Measurements from ENCODE around the gene PDGFRB. TPM values are rescaled to one million over a fixed set of nuclear protein-coding genes. Genes with fewer than 3 reads are reported as not detected.

The PDGFRB gene
- total RNA-seq, 1 donor from 2014 or later, result 11.5 TPM

DNA sequence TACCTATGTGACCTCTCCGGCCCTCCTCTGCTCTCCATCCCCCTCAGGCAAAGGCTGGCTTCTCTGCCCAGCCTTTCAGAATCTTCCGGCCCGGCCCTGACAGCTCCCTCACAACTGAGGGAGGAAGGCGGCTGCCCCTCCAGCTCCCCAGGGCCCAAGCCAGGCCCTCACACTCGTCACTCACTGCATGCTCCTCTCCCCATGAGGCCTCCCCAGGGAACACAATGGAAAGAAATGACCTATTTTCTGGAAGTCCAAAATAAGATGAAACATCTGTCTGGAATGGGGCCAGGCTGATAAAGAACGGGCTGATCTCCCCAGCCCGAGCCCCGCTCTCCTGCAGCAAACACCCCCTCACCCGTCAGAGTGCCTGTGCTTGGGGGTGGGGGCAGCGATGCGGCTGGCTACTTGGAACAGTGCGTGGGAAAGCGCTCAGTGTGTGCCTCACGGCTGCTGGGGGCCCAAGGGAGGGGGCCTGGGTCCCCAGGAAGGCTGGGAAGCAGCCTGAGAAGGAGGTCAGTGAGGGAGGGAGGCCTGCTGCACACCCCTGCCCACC is 11.3 kb downstream of the PDGFRB start:
- ATAC-seq, result no peak

DNA sequence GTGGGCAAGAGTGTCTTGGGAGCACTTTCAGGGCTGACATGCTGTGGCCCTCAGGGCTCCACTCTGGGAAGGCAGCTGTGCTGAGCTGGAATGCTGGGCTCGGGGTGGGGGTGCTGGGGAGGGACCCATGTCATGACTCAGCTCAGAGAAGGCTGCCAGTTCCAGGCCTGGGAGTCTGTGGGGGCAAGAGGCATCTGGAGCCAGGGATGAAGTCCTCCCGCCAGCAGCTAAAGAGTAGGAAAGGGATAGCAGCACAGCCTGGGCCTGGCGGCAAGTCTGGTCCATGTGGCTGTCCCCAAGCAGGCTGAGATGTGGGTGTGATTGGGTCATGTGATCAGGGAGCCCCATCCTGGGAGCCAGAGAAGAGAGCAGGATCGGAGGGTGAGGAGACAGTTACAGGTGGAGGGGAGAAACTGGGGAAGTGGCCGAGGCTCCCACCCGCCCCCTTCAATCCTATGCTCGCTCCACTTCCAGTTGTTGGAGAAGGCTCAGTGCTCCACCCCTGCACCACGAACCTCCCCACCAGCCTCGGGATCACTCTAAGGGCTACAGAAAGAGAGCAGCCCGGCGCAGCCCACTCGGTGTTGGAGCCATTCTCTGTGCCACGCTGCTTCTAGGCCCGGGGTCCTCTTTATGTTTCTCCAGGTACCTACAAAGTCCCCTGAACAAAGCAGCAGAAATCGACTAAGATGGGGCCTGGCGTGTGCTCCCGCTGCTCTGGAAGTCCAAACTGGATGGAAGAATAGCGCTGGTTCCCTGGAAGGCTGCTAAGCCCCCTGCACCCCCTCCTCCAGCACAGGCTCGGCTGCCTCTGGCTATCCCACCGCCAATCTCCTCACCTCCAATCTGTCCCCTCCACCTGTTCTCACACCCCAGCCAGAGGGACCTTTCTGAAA is 12.0 kb downstream of the PDGFRB start:
- ATAC-seq, result peak; percentile 16

DNA sequence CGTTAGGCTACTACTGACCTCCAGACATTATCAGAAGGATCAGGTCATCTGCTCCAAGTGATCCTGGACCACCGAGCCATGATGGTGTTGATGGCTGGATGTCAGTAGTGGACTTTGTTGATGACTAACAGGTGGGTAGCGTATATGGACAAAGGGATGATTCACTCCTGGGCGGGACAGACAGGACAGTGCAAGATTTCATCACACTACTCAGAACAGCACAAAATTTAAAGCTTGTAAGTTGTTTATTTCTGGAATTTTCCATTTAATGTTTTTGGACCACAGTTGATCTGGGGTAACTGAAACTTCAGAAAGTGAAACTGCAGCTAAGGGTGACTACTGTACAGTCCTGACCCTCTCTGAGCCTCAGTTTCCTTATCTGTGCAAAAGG is 12.7 kb downstream of the PDGFRB start:
- peak; percentile 63 for ATAC-seq

DNA sequence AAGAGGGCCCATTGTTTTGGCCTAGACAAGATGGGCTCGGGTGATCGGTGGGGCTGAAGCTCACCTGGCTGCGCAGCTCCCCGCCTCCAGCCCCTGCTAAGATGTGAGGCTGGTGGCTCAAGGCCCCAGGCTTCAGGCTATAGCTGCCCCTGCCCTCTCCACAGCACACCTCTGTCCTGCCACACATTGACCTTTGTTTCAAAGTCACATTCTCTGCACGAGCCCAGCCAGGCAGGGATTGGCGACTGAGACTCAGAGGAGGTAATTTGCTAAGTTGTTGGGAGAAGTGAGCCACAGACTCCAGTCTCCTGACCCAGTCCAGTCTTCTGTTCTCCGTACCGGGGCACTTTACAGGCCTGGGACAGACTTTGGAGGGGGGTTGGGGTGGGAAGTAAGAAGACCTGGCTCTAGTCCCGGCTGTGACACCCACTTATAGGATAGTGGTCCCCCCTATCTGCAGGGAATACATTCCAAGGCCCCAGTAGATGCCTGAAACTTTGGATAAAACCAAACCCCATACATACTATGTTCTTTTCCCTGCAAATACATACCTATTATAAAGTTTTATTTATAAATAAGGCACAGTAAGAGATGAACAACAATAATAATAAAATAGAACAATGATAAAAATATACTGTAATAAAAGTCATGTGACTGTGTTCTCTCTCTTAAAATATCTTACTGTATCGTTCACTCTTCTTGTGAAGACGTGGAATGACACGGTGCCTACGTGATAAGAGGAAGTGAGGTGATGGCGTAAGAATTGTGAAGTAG is 13.3 kb downstream of the PDGFRB start:
- no peak for ATAC-seq

DNA sequence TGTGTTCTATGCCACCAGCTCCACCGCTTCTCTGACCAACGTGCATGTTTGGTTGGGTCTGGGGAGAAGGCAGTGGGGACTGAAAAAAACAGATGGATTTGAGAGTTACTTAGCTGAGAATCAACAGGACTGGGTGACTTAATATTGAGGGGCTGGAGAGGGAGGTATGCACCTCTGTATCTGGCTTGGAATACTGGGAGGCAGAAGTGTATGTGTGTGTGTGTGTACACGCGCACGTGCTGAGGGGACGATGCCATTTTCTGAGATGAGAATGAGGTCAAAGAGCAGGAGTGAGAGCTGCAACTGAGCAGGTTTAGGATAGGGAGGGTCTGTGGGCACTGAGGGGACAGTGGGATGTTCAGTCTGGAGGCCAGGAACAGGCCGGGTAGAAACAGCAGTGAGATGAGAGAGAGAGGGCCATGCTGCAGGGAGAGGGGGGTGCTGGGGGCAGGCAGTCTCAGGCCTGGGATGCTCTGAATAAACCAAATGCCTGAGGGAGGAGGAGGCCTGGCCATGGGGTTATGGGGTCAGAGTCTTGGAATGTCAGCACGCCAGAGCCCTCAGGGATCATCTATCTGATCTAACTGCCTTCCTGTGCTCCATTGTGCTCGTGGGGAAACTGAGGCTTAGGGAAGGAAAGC is 14.0 kb downstream of the PDGFRB start:
- no peak for ATAC-seq

DNA sequence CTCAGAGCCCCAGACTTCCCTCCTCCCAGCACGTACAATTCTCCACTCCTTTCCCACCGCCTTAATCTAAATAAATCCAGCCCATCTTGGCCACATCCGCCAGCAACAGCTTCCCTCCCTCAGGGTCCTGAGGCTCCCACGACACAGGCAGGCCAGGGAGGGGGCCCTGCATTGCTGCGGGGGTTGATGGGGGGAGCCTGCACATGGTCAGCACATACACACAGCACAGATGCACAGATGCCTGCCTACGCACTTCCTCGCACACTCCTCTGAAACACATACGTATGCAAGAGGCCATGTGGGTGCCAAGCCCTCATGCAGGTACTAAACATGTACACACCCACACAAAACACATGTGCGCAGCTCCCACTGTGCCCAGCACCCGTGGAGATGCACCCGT is 14.8 kb downstream of the PDGFRB start:
- ATAC-seq, result no peak

DNA sequence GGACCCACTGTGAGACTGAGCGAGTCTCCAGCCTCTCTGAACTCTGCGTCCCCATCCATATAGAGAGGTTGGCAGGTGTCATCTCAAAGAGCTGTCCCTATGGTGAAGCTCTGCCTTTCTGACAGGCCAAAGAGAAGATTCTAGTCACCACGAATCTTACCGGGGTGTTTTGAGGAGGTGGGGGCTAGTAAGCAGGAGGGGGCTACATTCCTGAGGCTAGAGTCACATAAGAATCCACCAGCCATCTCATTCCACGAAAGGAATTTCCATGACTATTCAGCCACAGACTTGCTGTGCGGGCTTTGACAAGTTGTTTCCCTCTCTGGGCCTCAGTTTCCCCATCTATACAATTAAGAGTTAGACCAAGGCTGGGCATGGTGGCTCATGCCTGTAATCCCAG is 16.3 kb downstream of the PDGFRB start:
- ATAC-seq, result no peak

DNA sequence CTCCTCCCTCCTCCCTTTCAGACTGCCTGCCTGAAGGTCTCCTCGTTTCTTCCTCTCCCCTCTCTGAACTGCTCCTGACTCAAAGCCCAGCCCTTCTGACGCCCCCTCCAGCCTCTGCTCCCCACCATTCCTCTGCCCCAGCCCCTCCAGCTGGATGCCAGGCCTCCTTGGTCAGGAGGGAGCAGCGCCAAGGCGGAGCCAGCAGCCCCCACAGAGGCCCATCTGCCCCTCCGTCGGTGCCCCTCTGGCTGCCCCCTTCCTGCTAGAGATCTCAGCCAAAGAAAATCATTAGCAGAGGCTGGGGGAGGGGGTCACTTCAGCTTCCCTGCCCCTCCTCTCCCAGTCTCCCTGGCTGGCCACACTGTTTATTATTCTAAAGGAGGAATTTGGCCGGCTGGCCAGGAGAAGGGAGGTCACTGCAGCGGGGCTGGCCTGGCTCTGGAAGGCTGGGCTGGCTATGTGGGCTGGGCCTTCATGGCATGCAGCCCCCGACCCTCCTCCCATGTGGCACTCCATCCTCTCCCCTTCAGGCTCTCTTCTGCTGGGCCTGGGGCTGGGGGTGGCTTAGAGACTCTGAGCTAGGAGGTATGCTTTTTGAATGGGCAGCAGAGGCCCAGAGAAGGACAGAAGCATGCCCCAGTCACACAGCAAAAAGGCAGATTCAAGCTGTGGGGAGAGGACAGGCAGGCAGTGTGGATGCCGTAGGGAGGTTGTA is 16.9 kb downstream of the PDGFRB start:
- no peak for ATAC-seq

DNA sequence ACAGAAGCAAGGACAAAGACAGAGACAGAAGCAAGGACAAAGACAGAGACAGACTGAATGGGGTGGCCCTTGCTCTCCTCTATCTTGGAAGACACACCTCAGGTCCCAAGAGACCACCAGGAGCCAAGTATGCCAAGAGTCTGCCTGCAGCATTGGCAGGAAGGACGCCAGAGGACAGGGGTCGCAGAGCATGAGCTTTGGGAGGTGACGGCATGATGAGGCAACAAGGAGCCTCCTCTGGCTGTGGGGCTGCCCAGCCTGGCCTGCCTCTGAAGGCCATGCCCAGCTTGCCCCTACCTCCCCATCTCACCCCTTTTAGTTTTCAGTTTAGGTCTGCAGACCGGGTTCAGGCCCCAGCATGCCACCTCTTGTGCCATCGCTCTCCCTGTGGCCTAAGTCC is 17.6 kb downstream of the PDGFRB start:
- no peak for ATAC-seq

DNA sequence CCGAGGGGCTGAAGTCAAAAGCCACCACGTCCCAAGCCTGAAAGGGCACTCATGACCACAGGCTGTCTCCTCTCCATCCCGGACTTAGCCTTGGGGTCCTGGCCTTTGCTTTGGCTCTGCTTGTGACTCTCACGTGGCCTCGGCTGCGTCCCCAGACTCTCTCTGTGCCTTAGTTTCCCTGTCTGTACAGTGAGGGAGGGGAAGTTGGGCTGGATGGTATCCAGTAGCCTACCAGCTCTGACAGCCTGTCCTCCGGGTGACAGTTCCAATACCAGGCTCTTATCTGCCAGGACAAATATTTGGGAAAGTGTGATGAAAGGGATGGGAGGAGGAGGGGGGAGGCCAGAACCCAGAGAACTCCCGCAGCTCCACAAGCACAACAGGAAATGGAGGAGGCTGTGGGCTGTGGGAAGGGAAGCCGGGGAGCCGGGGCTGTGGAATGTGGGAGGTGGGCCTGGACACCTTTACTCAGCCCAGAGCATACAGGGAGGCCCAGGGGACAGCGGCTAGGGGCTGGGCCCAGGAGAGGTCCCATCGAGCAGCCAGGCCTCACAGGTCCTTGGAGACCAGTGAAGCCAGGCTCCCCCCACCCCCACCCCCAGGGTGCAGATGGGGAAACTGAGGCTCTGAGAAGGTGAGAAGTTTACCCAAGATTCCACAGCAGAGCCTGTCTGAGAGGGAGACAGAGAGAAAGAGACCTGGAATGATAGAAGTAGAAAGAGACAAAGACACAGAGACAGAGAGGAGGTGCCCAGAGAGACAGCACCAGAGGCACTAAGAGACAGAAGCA is 18.3 kb downstream of the PDGFRB start:
- ATAC-seq, result no peak

DNA sequence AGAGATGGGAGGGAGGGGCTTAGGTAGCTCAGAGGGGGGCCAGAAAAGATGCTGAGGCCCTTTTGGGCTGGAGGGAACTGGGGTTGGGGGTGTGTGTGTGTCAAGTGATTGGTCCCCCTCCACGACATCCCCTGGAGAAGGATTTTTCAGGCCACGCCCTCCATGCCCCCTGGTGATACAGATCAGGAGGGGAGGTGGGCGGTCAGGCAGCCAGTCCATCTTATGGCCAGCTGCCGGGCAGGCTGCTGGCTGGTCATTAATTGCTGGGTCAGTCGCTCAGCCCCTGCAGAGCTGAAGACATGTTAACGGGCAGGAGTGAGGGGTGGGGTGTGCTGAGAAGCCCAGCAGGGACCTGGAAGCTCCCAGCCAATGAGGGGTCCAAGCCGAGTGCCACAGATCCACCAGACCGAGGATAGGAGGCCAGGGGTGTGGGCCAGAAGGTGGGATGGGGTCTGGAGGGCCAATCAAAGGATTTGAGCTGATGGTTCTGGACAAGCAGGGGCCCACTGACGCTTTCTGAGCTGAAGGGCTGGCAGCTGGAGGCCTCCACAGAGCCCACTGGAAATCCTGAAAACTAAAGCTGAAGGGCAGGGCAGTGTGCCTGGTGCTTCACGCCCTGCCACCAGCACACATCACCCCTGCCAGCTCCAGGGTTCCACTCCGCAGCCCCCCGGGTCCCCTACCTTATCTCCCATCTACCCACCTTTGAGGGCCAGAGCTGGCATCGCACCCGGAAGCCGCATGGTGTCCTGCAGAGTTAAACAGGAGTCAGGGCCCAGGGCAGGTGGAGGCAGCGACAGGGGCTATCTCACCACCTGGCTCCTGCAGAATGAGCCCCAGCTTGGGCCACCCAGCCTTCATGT is 19.1 kb downstream of the PDGFRB start:
- ATAC-seq, result no peak

DNA sequence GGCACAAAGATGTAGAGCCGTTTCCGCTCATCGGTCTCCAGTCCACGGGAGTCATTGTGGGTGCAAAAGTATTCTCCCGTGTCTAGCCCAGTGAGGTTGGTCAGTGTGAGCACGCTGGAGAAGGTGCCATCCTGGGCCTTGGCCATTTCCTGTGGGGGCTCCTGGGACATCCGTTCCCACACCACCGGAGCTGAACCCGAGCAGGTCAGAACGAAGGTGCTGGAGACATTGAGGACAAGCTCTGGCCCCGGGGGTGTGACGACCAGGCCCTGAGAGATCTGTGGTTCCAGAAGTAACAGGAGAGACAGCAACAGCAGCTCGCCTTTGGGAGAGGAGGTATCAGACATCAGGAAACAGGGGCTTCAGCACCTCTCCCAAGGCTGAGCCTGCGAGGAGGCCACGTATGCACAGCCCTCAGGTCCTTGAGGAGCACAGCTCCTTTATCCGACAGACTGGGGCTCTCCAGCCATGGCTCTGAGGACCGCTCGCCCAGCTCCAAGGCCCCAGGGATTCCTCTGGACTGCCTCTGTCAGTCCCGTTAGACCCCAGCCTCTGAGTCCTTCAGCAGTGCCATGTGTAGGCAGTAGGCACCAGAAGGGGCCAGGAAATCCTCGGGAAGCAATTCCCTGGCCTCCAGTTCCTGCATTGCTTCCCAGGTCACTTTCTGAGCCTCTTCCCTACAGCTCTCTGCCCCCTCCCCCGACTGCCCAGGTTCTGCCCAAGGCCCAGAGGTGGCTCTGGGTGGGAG is 19.9 kb downstream of the PDGFRB start:
- no peak for ATAC-seq

DNA sequence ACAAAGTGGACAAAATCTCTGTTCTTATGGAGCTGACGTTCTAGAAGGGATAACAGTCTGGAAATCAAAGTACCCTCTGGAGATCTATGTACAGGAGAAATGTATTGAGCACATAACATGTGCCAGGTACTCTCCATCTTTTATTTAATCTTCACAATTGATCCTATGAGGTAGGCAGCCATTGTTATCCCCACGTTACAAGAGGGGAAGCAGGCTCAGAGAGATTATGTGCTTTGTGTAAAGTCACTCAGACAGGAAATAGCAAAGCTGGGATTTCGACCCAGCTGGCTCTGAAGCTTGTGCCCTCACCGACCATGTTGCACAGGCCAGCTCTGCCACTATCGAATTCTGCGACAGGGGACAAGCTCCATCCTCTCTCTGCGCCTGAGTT is 21.5 kb downstream of the PDGFRB start:
- no peak for ATAC-seq

DNA sequence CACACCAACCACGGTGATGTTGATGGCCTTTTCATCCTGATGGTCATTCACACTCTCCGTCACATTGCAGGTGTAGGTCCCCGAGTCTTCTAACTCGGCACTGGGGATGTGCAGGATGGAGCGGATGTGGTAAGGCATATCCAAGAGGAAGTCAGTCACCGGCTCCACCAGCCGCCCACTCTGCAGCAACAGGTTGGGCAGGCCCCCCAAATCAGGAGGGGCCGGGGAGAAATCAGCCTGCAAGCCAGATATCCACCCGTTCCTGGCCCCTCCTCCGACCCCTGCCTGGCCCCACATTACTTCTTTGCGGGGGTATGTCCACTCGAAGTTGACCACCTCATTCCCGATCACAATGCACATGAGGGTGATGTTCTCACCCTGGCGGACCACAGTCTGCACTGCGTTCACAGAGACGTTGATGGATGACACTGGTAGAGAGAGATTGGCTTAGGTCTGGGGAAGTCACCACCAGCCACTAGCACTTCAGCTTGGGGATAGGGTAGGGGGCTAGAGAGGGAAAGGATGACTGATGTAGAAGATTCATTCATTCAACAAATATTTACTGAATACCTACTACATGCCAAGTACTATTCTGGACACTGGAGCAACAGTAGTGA is 22.0 kb downstream of the PDGFRB start:
- no peak for ATAC-seq

DNA sequence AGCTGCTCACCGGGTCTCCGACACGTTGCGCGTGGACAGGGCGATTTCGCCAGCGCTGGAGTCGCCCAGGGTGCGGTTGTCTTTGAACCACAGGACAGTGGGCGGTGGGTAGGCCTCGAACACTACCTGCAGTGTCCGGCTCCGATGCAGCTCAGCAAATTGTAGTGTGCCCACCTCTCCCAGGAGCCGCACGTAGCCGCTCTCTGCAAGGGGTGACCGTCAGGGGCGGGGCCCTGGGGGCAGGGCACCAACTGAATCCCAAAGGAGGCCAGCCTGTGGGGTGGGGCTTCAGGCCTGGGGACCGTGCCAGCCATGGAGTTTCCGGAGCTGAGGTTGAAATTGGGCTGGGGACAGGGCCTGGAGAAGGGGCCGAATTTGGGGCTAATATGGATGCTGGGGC is 22.9 kb downstream of the PDGFRB start:
- no peak for ATAC-seq

DNA sequence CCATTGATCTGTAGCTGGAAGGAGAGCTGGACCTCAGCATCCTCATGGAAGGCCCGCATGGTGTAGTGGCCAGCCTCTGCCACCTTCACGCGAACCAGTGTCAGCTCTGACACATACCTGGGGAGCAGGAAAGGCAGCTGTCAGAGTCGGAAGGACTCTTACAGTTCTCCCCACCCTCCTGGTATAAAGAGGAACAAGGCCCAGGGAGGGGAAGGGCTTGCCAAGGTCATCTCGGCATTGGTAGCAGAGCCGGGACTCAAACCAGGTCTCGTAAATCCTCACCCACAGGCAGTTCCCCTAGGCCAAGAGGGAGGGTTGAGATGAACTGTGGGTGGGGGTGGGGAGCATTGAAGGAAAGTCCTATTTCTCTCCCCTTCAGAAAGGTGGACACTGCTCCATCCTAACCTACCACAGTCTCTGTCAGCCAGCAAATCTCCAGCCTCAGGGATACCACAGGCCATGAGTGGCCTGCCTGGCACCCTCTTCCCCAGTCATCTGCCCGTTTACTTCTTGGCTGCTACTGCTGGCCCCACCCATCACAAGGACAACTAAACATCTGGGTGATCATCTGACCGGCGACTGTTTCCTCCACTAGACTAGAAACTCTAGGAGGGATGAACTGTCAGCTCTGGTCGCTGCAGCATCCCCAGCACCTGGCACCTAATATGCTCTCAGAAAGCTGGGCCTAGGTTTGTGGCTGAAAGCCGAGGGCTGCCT is 23.5 kb downstream of the PDGFRB start:
- ATAC-seq, result peak; percentile 24

DNA sequence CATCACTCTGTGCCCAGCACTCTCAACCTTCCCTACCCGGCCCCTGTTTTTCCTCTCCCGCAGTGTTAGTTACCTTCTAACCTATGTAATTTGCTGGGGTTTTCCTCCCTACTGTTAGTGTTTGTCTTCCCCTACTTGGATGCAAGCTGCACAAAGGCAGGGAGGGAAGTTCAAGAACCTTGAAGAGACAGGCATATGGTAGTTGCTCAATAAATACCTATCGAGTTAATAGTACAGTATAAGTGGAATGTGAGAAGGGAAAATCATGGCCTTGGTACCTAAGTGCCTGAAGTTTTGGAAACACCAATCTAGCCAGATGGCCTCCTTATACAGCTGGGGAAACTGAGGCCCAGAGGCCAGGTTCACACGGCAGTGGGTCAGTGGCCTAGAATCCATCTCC is 24.2 kb downstream of the PDGFRB start:
- no peak for ATAC-seq

DNA sequence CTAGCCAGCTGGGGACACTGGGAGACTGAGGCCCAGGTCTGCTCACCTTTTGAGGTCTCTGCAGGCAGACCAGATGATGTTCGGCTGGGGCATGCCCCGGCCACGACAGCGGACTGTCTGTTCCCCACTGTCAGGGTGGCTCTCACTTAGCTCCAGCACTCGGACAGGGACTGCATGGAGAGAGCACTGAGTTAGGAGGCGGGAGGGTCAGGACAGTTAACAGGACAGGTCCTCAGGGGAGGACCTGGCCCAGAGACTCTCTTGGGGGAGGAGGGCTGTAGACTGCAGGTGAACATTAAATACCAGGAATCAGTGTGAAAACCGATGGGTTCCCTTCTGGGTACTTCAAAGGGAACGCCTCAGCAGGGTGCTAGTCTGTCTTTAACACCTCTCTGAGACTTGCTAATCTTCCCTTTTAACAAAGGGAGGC is 25.1 kb downstream of the PDGFRB start:
- ATAC-seq, result no peak
